ENCODE data around the gene COMMD7. TPM values are rescaled to one million over a fixed set of nuclear protein-coding genes. Genes with fewer than 3 reads are reported as not detected.
"Not testable (repeated sequence)": the region's sequence is repeated elsewhere in the genome, so short reads cannot be mapped to it uniquely, and the experiment has no call there.

COMMD7 gene
- total RNA-seq, 1 donor from 2014 or later: 73.7 TPM

- peak overlapping the region; percentile 15 for H3K4me3 Mint-ChIP-seq (ENCODE audit: unreplicated experiment)
- no peak for DNase-seq (ENCODE audit: low spot score)
- no peak for TF ChIP-seq CTCF (IDR thresholded peaks at IDR 0.05; ENCODE audit: unreplicated experiment)
- peaks cover 15% of the 10 kb centered on the region for H3K36me3 Mint-ChIP-seq (ENCODE audit: low read depth, unreplicated experiment)
- no peaks in the 10 kb centered on the region for H3K9me3 Mint-ChIP-seq (ENCODE audit: unreplicated experiment)
- peaks cover 2% of the 10 kb centered on the region for H3K27me3 Mint-ChIP-seq (ENCODE audit: unreplicated experiment)
- H3K27ac Mint-ChIP-seq (ENCODE audit: unreplicated experiment): no peak overlapping the region
- H3K4me1 Mint-ChIP-seq (ENCODE audit: unreplicated experiment): no peaks in the 10 kb centered on the region
These were observed 24.4 kb downstream of the COMMD7 start for GRCh38 chr20:32718749-32719348.

- H3K27me3 Mint-ChIP-seq (ENCODE audit: unreplicated experiment): peaks cover 5% of the 10 kb centered on the region
- H3K4me1 Mint-ChIP-seq (ENCODE audit: unreplicated experiment): peaks cover 33% of the 10 kb centered on the region
- no peak for TF ChIP-seq CTCF (IDR thresholded peaks at IDR 0.05; ENCODE audit: unreplicated experiment)
- peaks cover 12% of the 10 kb centered on the region for H3K36me3 Mint-ChIP-seq (ENCODE audit: low read depth, unreplicated experiment)
- no peak overlapping the region for H3K4me3 Mint-ChIP-seq (ENCODE audit: unreplicated experiment)
- no peak overlapping the region for H3K27ac Mint-ChIP-seq (ENCODE audit: unreplicated experiment)
- no peak for DNase-seq (ENCODE audit: low spot score)
- no peaks in the 10 kb centered on the region for H3K9me3 Mint-ChIP-seq (ENCODE audit: unreplicated experiment)
These were observed 31.9 kb downstream of the COMMD7 start for GRCh38 chr20:32711346-32711745.

- Mint-ChIP-seq H3K4me1 (ENCODE audit: unreplicated experiment) (peaks cover 33% of the 10 kb centered on the region), H3K27me3 (ENCODE audit: unreplicated experiment) (peaks cover 3% of the 10 kb centered on the region), H3K4me3 (ENCODE audit: unreplicated experiment) (no peak overlapping the region), H3K9me3 (ENCODE audit: unreplicated experiment) (no peaks in the 10 kb centered on the region), H3K27ac (ENCODE audit: unreplicated experiment) (peak overlapping the region; percentile 87), H3K36me3 (ENCODE audit: low read depth, unreplicated experiment) (peaks cover 14% of the 10 kb centered on the region)
- TF ChIP-seq CTCF (IDR thresholded peaks at IDR 0.05; ENCODE audit: unreplicated experiment): no peak
- no peak for DNase-seq (ENCODE audit: low spot score)
These were observed 33.6 kb downstream of the COMMD7 start for GRCh38 chr20:32709632-32710121.

- DNase-seq (ENCODE audit: low spot score); H3K9me3 Mint-ChIP-seq (ENCODE audit: unreplicated experiment); H3K4me3 Mint-ChIP-seq (ENCODE audit: unreplicated experiment); H3K27me3 Mint-ChIP-seq (ENCODE audit: unreplicated experiment): not testable (repeated sequence)
- peaks cover 33% of the 10 kb centered on the region for H3K4me1 Mint-ChIP-seq (ENCODE audit: unreplicated experiment)
- peaks cover 19% of the 10 kb centered on the region for H3K36me3 Mint-ChIP-seq (ENCODE audit: low read depth, unreplicated experiment)
- peak overlapping the region; percentile 87 for H3K27ac Mint-ChIP-seq (ENCODE audit: unreplicated experiment)
These were observed 34.1 kb downstream of the COMMD7 start for GRCh38 chr20:32709029-32709631.

GRCh38 chr20:32707691-32708581, 35.3 kb downstream of the COMMD7 start:
- Mint-ChIP-seq H3K4me3 (ENCODE audit: unreplicated experiment) (no peak overlapping the region), H3K9me3 (ENCODE audit: unreplicated experiment) (no peaks in the 10 kb centered on the region), H3K27me3 (ENCODE audit: unreplicated experiment) (peaks cover 5% of the 10 kb centered on the region), H3K4me1 (ENCODE audit: unreplicated experiment) (peaks cover 31% of the 10 kb centered on the region), H3K27ac (ENCODE audit: unreplicated experiment) (peak overlapping the region; percentile 93), H3K36me3 (ENCODE audit: low read depth, unreplicated experiment) (peaks cover 20% of the 10 kb centered on the region)
- DNase-seq (ENCODE audit: low spot score): peak; percentile 15
- no peak for TF ChIP-seq CTCF (IDR thresholded peaks at IDR 0.05; ENCODE audit: unreplicated experiment)
